ENCODE results near the gene SNX8.

The SNX8 gene

DNA sequence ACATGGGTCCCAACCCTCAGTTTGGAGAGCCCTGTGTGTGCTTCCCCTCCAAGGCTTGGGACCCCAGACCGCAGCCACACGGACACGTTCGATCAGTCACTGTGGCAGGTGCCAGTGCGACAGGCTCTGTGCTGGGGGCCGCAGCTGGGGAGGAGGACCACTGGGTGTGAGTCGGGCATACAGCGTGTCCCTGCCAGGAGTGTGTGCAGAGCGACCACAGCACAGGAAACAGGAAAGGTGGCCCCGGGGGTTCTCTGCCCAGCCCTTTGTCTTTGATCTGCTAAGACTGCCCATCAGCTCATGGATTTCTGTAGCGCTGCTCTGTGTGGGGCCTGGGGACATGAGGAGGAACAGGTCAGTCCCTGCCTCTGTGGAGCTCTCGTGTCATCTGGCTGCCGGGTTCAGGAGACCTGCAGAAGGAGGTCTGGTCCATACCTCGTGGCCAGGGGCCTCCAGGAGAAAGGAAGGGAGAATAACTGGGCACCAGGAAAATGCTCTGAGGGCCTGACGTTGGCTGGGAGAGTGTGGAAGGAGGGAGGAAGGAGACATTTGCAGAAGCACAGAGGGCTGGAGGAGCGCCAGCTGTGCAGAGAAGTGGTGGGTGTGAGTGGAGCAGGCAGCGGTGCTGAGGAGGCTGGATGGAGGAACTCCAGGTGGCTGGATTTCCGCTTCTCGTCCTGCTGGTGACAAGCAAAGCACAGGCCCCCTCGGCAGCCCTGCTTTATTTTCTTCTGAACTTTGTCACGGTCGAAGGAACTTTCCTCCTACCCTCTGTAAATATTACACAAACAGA, 68.2 kb downstream of the SNX8 start:
- Histone ChIP-seq H3K4me3 (ENCODE audit: control insufficient read depth in 1 of 7, extremely low read depth in 1 of 7, insufficient read depth in 4 of 7, low read depth in 2 of 7, low read length in 6 of 7) (peak overlapping the region in 5 of 7 experiments; percentile 3 to 49 (median 37)), H3K4me1 (ENCODE audit: control extremely low read depth in 1 of 4, control insufficient read depth in 4 of 4, insufficient read depth in 4 of 4, low read length in 3 of 4) (peaks cover 5 to 85% (median 79%) of the 10 kb centered on the region in 4 experiments)
- POLR2A ChIA-PET = no interaction called here

GRCh38 chr7:2244404-2244995, 69.7 kb downstream of the SNX8 start:
- WGBS (ENCODE audit: insufficient coverage) = 75% methylated on average over 20 of the region's 25 CpGs
- Histone ChIP-seq H3K9me3 (ENCODE audit: control extremely low read depth in 1 of 5, control insufficient read depth in 4 of 5, insufficient read depth in 2 of 5, low read depth in 1 of 5, low read length in 4 of 5) (no peaks in the 10 kb centered on the region), H3K27me3 (replicated peaks in 2 of 5; ENCODE audit: control insufficient read depth in 4 of 5, insufficient read depth in 5 of 5, low read length in 4 of 5) (no peaks in the 10 kb centered on the region), H3K4me3 (ENCODE audit: control insufficient read depth in 1 of 7, extremely low read depth in 1 of 7, insufficient read depth in 4 of 7, low read depth in 2 of 7, low read length in 6 of 7) (no peak overlapping the region), H3K4me1 (ENCODE audit: control extremely low read depth in 1 of 4, control insufficient read depth in 4 of 4, insufficient read depth in 4 of 4, low read length in 3 of 4) (peaks cover 5 to 83% (median 79%) of the 10 kb centered on the region in 4 experiments), H3K27ac (ENCODE audit: insufficient read depth in 1 of 2, low read depth in 1 of 2, low read length in 2 of 2, poor library complexity in 1 of 2, severe bottlenecking in 2 of 2) (no peak overlapping the region), H3K36me3 (ENCODE audit: control insufficient read depth in 4 of 4, insufficient read depth in 4 of 4, low read length in 3 of 4) (peaks cover 0 to 16% (median 2%) of the 10 kb centered on the region in 4 experiments)
- ChIA-PET POLR2A (interaction anchor here (1.1 kb wide), 1 partner anchor 103 kb away, joined by 3 read pairs; no protein-coding TSS in a partner anchor), CTCF (interaction anchor here (0.8 to 2.4 kb wide), 2 partner anchors 15 to 103 kb away, joined by 3 to 12 read pairs; no protein-coding TSS in a partner anchor)
- peak in 1 of 3 donors; percentile 31 for DNase-seq

More for the DNA sequence above, 68.2 kb downstream of the SNX8 start:
- CTCF ChIA-PET = interaction anchor here (2.4 kb wide), 1 partner anchor 102 kb away, joined by 12 read pairs; no protein-coding TSS in a partner anchor
- H3K27ac ChIP-seq (ENCODE audit: insufficient read depth in 1 of 2, low read depth in 1 of 2, low read length in 2 of 2, poor library complexity in 1 of 2, severe bottlenecking in 2 of 2) = peak overlapping the region in 1 of 2 experiments; percentile 49
- H3K36me3 ChIP-seq (ENCODE audit: control insufficient read depth in 4 of 4, insufficient read depth in 4 of 4, low read length in 3 of 4) = peaks cover 0 to 15% (median 1%) of the 10 kb centered on the region in 4 experiments
- no peaks in the 10 kb centered on the region for H3K9me3 ChIP-seq (ENCODE audit: control extremely low read depth in 1 of 5, control insufficient read depth in 4 of 5, insufficient read depth in 2 of 5, low read depth in 1 of 5, low read length in 4 of 5)
- no peaks in the 10 kb centered on the region for H3K27me3 ChIP-seq (replicated peaks in 2 of 5; ENCODE audit: control insufficient read depth in 4 of 5, insufficient read depth in 5 of 5, low read length in 4 of 5)
- 7% methylated on average over 16 of the region's 22 CpGs for WGBS (ENCODE audit: insufficient coverage)
- peak; percentile 52 to 81 (median 77) for DNase-seq

DNA sequence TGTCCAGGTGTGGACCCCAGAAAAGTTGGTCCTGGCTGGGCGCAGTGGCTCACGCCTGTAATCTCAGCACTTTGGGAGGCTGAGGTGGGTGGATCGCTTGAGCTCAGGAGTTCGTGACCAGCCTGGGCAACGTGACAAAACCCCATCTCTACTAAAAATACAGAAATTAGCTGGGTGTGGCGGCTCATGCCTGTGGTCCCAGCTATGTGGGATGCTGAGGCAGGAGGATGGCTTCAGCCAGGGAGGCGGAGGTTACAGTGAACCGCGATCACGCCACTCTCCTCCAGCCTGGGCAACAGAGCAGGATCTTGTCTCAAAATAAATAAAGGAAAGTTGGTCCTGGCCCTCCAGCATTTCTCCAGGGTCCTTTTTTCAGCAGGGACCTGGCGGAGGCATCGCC, 70.8 kb downstream of the SNX8 start:
- DNase-seq = no peak
- Histone ChIP-seq H3K36me3 (ENCODE audit: control insufficient read depth in 4 of 4, insufficient read depth in 4 of 4, low read length in 3 of 4) (peaks cover under 1 to 24% (median 8%) of the 10 kb centered on the region in 4 experiments), H3K9me3 (ENCODE audit: control extremely low read depth in 1 of 5, control insufficient read depth in 4 of 5, insufficient read depth in 2 of 5, low read depth in 1 of 5, low read length in 4 of 5) (no peaks in the 10 kb centered on the region), H3K27ac (ENCODE audit: insufficient read depth in 1 of 2, low read depth in 1 of 2, low read length in 2 of 2, poor library complexity in 1 of 2, severe bottlenecking in 2 of 2) (no peak overlapping the region), H3K4me3 (ENCODE audit: control insufficient read depth in 1 of 7, extremely low read depth in 1 of 7, insufficient read depth in 4 of 7, low read depth in 2 of 7, low read length in 6 of 7) (peak overlapping the region in 1 of 7 experiments; percentile 91), H3K27me3 (replicated peaks in 2 of 5; ENCODE audit: control insufficient read depth in 4 of 5, insufficient read depth in 5 of 5, low read length in 4 of 5) (no peaks in the 10 kb centered on the region), H3K4me1 (ENCODE audit: control extremely low read depth in 1 of 4, control insufficient read depth in 4 of 4, insufficient read depth in 4 of 4, low read length in 3 of 4) (peaks cover 0 to 72% (median 69%) of the 10 kb centered on the region in 4 experiments)
- ChIA-PET CTCF (interaction anchor here (1.5 kb wide), 1 partner anchor 26 kb away, joined by 3 read pairs; no protein-coding TSS in a partner anchor), POLR2A (no interaction called here)
- WGBS (ENCODE audit: insufficient coverage) = 93% methylated on average over 9 of the region's 12 CpGs

DNA sequence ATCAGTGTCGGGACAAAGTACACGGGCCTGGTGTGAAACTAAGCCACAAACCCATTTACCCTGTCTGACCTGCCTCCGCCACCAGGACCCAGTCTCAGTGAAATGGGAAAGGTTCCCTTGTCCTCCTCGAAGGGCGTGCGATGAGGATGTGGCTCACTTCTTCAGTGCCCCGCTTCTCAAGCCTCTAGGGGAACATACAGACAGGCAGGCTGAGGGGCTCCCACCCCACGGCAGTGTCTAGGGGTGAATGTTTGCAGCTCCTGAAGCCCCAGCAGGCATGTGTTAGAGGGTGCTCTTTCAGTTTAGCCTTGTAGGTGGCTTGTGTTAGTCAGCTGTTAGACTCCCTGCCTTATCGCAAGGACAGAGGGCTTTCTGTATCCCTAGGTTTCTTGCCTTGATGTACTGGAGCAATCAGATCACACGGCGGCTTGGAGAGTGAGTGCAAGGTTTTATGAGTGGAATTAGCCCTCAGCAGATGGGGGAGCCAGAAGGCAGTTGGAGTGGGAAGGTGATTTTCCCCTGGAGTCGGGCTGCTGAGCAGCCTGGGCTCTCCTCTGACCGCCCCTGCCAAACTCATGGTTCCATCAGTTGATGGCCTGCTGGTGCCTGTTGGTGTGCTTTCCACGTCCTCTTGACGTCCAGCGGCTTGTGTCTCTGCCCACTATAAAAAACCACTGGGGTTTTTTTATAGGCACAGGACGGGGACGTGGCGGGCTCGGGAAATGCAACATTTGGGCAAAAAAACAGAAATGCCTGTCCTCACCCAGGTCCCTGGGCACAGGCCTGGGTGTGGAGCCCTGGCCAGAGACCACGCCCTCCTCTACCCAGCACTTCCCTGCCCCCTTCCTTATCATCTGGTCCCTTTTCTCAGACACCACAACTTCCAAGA, 71.5 kb downstream of the SNX8 start:
- peaks cover 2 to 27% (median 13%) of the 10 kb centered on the region in 4 experiments for H3K36me3 ChIP-seq (ENCODE audit: control insufficient read depth in 4 of 4, insufficient read depth in 4 of 4, low read length in 3 of 4)
- no peaks in the 10 kb centered on the region for H3K9me3 ChIP-seq (ENCODE audit: control extremely low read depth in 1 of 5, control insufficient read depth in 4 of 5, insufficient read depth in 2 of 5, low read depth in 1 of 5, low read length in 4 of 5)
- H3K4me1 ChIP-seq (ENCODE audit: control extremely low read depth in 1 of 4, control insufficient read depth in 4 of 4, insufficient read depth in 4 of 4, low read length in 3 of 4) = peaks cover 0 to 68% (median 63%) of the 10 kb centered on the region in 4 experiments
- DNase-seq = peak in 2 of 3 donors; percentile 55 to 64
- 41% methylated on average over 20 of the region's 21 CpGs for WGBS (ENCODE audit: insufficient coverage)
- H3K27ac ChIP-seq (ENCODE audit: insufficient read depth in 1 of 2, low read depth in 1 of 2, low read length in 2 of 2, poor library complexity in 1 of 2, severe bottlenecking in 2 of 2) = peak overlapping the region; percentile 40 to 83
- ChIA-PET CTCF (interaction anchor here (1.5 kb wide), 1 partner anchor 25 kb away, joined by 3 read pairs; no protein-coding TSS in a partner anchor), POLR2A (interaction anchor here (1.1 to 1.9 kb wide), 2 partner anchors 10 to 123 kb away, joined by 3 to 5 read pairs; partner anchors contain the start of gene MAD1L1)
- peak overlapping the region; percentile 83 to 93 (median 87) for H3K4me3 ChIP-seq (ENCODE audit: control insufficient read depth in 1 of 7, extremely low read depth in 1 of 7, insufficient read depth in 4 of 7, low read depth in 2 of 7, low read length in 6 of 7)
- H3K27me3 ChIP-seq (replicated peaks in 2 of 5; ENCODE audit: control insufficient read depth in 4 of 5, insufficient read depth in 5 of 5, low read length in 4 of 5) = no peaks in the 10 kb centered on the region

- Histone ChIP-seq H3K27ac (ENCODE audit: insufficient read depth in 1 of 2, low read depth in 1 of 2, low read length in 2 of 2, poor library complexity in 1 of 2, severe bottlenecking in 2 of 2) (peak within 1 kb of the TSS; percentile 40 to 83), H3K9me3 (ENCODE audit: control extremely low read depth in 1 of 5, control insufficient read depth in 4 of 5, insufficient read depth in 2 of 5, low read depth in 1 of 5, low read length in 4 of 5) (no peaks in the 10 kb centered on the region), H3K27me3 (replicated peaks in 2 of 5; ENCODE audit: control insufficient read depth in 4 of 5, insufficient read depth in 5 of 5, low read length in 4 of 5) (no peaks in the 10 kb centered on the region), H3K36me3 (ENCODE audit: control insufficient read depth in 4 of 4, insufficient read depth in 4 of 4, low read length in 3 of 4) (peaks cover 2 to 33% (median 19%) of the 10 kb centered on the region in 4 experiments), H3K4me3 (ENCODE audit: control insufficient read depth in 1 of 7, extremely low read depth in 1 of 7, insufficient read depth in 4 of 7, low read depth in 2 of 7, low read length in 6 of 7) (peak within 1 kb of the TSS; percentile 83 to 93 (median 87)), H3K4me1 (ENCODE audit: control extremely low read depth in 1 of 4, control insufficient read depth in 4 of 4, insufficient read depth in 4 of 4, low read length in 3 of 4) (peaks cover 0 to 59% (median 54%) of the 10 kb centered on the region in 4 experiments)
- CTCF ChIA-PET = interaction anchor here (1.3 to 1.5 kb wide), 3 partner anchors 10 to 25 kb away, joined by 3 to 4 read pairs (median 3); no protein-coding TSS in a partner anchor
- POLR2A ChIA-PET = interaction anchor here (0.6 to 1.9 kb wide), 3 partner anchors 9 to 124 kb away, joined by 3 to 5 read pairs (median 3); partner anchors contain the start of gene MAD1L1
- peak in 1 of 3 donors; percentile 14 for DNase-seq
- WGBS (ENCODE audit: insufficient coverage) = under 1% methylated on average over 68 of the region's 81 CpGs
These were observed 72.4 kb downstream of the SNX8 start, which contains the start of the genes MRM2 and NUDT1 for GRCh38 chr7:2241580-2242540. Gene MRM2, minus strand, starts transcription at chr7:2242205. Its CDS starts 36 bp downstream, at chr7:2242169. Gene NUDT1, plus strand, starts transcription at chr7:2242226. Its CDS starts 2,349 bp downstream, at chr7:2244575.

All from common myeloid progenitor, CD34-positive (primary cell).